A549 (cell line): ENCODE measurements around the gene NEK4. TPM values are rescaled to one million over a fixed set of nuclear protein-coding genes. Genes with fewer than 3 reads are reported as not detected.

Experiments
- ATAC-seq, 2 experiments: fragments of 200-7000 bp in 1 of 2; fragments of >200 bp in 1 of 2; cut with Nextera tagmentation in 1 of 2; cut with Tn5 transposase in 1 of 2; 3 replicates each; pipeline versions ENCODE4 v1.8.0 to v1.9.1; 2018 to 2020; ENCODE audit warnings: mild to moderate bottlenecking in 1 of 2, moderate library complexity in 1 of 2
- CTCF ChIA-PET: fragments of 300-600 bp; sonication (Branson Sonifier 250); formaldehyde crosslinking; extraction: SDS; loops from one replicate; lab custom pipeline; 2021; ENCODE audit warnings: antibody characterized with exemption, inconsistent platforms; lab: Yijun Ruan, JAX
- POLR2A ChIA-PET: fragments of 350-600 bp; formaldehyde crosslinking; extraction: SDS; loops from one replicate; lab custom pipeline; 2021; ENCODE audit warnings: antibody characterized with exemption, inconsistent platforms; lab: Yijun Ruan, JAX
- DNase-seq, 2 experiments: peaks; one replicate each; pipeline versions ENCODE4 v3.0.0 to v3.0.0-alpha.2; 2011 to 2016; ENCODE audit warnings: low read depth in 1 of 2, low spot score in 1 of 2
- FAIRE-seq: peaks from 2 replicates; lab custom pipeline; 2011; peaks lifted over from hg19 to GRCh38; lab: Jason Lieb, UNC
- H3K27ac ChIP-seq, 2 experiments: fragments of >200 bp; sonication (Bioruptor Twin); formaldehyde crosslinking; 3 replicates each; pipeline ENCODE4 v1.5.1; 2016 to 2017
- H3K4me1 ChIP-seq: fragments of >200 bp; sonication (Bioruptor Twin); formaldehyde crosslinking; 3 replicates; pipeline ENCODE4 v1.6.1; 2016
- H3K4me2 ChIP-seq: fragments of >200 bp; sonication (Bioruptor Twin); formaldehyde crosslinking; 3 replicates; pipeline ENCODE4 v1.6.1; 2016
- H3K4me3 ChIP-seq: fragments of >200 bp; sonication (Bioruptor Twin); formaldehyde crosslinking; 3 replicates; pipeline ENCODE4 v1.5.1; 2016
- H3K9me3 ChIP-seq: fragments of >200 bp; sonication (Bioruptor Twin); formaldehyde crosslinking; 3 replicates; pipeline ENCODE4 v1.6.1; 2016
- ATOH8 ChIP-seq: fragments of 250-450 bp; sonication (Bioruptor Pico); IDR thresholded peaks from 2 replicates; pipeline ENCODE4 v1.5.0; 2020; ENCODE audit warnings: low read depth, mild to moderate bottlenecking, moderate library complexity
- CBX8 ChIP-seq: fragments of 200-600 bp; sonication (generic); IDR thresholded peaks from 2 replicates; pipeline ENCODE4 v1.6.1; 2016
- FOSB ChIP-seq: fragments of 250-450 bp; sonication (Bioruptor Pico); IDR thresholded peaks from 2 replicates; pipeline ENCODE4 v1.5.0; 2020; ENCODE audit warnings: mild to moderate bottlenecking, moderate library complexity
- GATA3 ChIP-seq: IDR thresholded peaks from 2 replicates; pipeline ENCODE4 v1.6.1; 2012; ENCODE audit warnings: borderline replicate concordance
- HDAC2 ChIP-seq: fragments of 200-600 bp; sonication (generic); IDR thresholded peaks from 2 replicates; pipeline ENCODE4 v1.6.1; 2016
- HOXA7 ChIP-seq: fragments of 250-450 bp; sonication (Bioruptor Pico); IDR thresholded peaks from 2 replicates; pipeline ENCODE4 v1.5.0; 2020; ENCODE audit warnings: mild to moderate bottlenecking, moderate library complexity
- JUN ChIP-seq, 2 experiments: fragments of >200 bp; sonication (Bioruptor Twin); formaldehyde crosslinking; IDR thresholded peaks; 2 replicates in 1 of 2; 3 replicates in 1 of 2; pipeline ENCODE4 v1.6.1; 2016 to 2017
- NPAS2 ChIP-seq: fragments of 250-450 bp; sonication (Bioruptor Pico); IDR thresholded peaks from 2 replicates; pipeline ENCODE4 v1.8.0; 2022; ENCODE audit warnings: mild to moderate bottlenecking, moderate library complexity, borderline replicate concordance
- PHF8 ChIP-seq: fragments of 200-600 bp; sonication (generic); IDR thresholded peaks from 2 replicates; pipeline ENCODE4 v1.6.1; 2016; ENCODE audit warnings: low read depth, mild to moderate bottlenecking, antibody characterized with exemption, moderate library complexity, borderline replicate concordance
- POLR2AphosphoS2 ChIP-seq: conservative IDR thresholded peaks from 2 replicates; pipeline ENCODE4 v1.6.1; 2012; ENCODE audit warnings: low read length, improper control_type of control experiment, inconsistent platforms
- ZFP36 ChIP-seq: fragments of 450-650 bp; IDR thresholded peaks from 2 replicates; pipeline ENCODE4 v1.6.1; 2014; ENCODE audit warnings: borderline replicate concordance; ENCODE audit not compliant: partially characterized antibody
- ZSCAN20 ChIP-seq: fragments of 250-450 bp; sonication (Bioruptor Pico); IDR thresholded peaks from 2 replicates; pipeline ENCODE4 v1.8.0; 2022; ENCODE audit warnings: mild to moderate bottlenecking, moderate library complexity
- WGBS: methylation state at CpG from one replicate; pipeline ENCODE4 v1.1.6; 2017; ENCODE audit errors: missing lambda C conversion rate; 5-methylcytosine and 5-hydroxymethylcytosine counted together
- polyA plus RNA-seq, 4 experiments: library from polyadenylated mRNA; depleted of rRNA in 3 of 4; stranded (reverse); fragments of >200 nt; fragmentation: RNase III in 1 of 4; extraction: RNeasy Plus Mini Kit Qiagen cat#74134 plus additional on column Dnase treatment in 1 of 4; gene quantifications; 2 replicates in 3 of 4; 3 replicates in 1 of 4; pipeline ENCODE4 v1.2.3, GENCODE V29; 2011 to 2017
- TF ChIP-seq, protein P1 (sequence below): fragments of >200 bp; sonication (Bioruptor Twin); formaldehyde crosslinking; IDR thresholded peaks from 2 replicates; pipeline ENCODE4 v1.6.1; 2016

Gene NEK4
- polyA plus RNA-seq, 2 of the 4 experiments (the other 2 are of a cell fraction): 12.1 to 19.4 TPM

DNA sequence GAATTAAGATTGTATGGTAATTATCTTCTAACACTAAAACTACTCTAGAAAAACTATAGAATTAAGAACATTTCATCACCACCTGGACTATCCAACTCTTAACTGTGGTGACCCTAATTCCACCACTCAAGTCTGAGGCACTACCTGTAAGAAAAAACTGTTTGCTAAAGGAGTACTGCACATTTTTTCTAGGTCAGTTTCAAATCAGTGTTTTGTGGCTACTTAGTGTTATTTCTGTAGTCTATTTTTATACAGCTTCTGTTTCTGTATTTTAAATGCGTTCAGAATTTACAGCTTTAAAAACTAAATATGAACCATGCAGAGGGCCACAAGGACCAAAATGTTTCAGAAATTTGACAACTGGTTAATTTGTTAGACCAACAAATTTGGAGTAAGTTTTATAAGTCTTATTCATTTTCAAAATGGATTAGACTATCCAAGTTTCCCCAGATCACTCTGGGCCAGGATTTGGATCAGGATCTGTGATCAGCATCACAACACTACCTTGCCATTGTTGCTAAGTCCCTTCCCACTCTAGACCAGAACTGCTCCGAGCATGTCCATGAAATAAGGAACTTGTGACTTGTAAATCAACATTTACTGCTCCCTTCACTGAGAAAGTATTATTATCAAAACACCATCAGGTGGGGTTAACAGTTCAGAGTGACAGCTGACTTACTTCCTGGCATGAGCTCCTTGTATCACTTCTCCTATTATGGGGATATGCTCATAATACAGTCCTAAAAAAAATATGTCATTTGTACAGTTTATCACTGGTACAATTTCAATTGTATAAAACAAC is 73.7 kb downstream of the NEK4 start:
- FAIRE-seq (no peak), ATAC-seq (peak in 1 of 2 experiments; percentile 12; a peak in 2 of 6 replicates), DNase-seq (no peak)
- Histone ChIP-seq H3K9me3 (no peaks in the 10 kb centered on the region), H3K4me2 (no peak overlapping the region), H3K27ac (no peak overlapping the region), H3K4me1 (no peaks in the 10 kb centered on the region; the same call in 2 of the 3 replicates), H3K4me3 (no peak overlapping the region)
- 87% methylated on average over 2 of the region's 2 CpGs for WGBS
- POLR2A ChIA-PET: interaction anchor here (1.0 kb wide), 1 partner anchor 13 kb away, joined by 4 read pairs; no protein-coding TSS in a partner anchor
- CTCF ChIA-PET: interaction anchor here (1.1 kb wide), 1 partner anchor 10 kb away, joined by 3 read pairs; no protein-coding TSS in a partner anchor
- TF ChIP-seq NPAS2 (CRISPR knock-in tag) (no peak), JUN (IDR thresholded peaks at IDR 0.05) (no peak), HOXA7 (CRISPR knock-in tag) (peak; percentile 40; the same call in 1 of the 2 replicates)

DNA sequence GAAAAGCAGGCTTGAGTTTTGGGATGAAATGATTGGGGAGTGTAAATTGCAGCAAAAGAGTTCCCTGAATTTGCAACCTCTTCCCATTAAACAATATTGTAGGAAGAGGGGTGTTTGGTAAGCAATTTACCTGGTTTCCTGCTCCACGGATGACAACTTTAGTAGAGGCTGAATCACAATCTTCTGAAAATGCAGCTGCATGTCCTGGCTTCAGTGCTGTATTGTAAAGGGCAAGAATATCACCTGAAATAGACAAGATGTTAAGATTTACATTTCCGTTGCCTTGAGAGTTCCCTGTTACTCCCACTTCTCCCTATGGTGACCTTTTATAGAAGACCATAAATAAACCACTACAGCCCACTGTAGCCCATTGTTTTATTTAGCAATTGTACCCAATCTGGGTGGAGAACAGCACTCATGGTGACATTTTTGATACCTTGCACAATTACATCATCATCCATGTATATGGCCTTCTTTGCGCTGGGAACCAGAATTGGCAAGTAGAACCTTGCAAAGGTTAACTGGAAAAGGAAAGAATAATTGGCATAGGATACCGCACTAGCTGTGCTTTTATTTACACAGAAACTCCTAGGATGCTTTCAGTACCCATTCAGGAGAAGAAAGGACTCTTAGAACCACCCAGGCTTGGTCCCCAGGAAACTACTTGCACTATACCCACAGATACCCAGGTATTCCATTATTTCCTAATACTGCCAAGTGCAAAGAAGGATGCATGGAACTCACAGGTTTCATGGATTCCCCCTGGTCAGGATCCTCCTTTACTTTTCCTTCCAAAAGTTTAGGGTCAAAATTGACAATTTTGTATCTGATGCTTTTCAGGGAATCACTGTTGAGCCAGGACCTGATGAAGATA is 74.7 kb downstream of the NEK4 start:
- ATAC-seq: no peak
- H3K4me3 ChIP-seq: no peak overlapping the region
- TF ChIP-seq CBX8: no peak
- peak; percentile 86 for TF ChIP-seq POLR2AphosphoS2
- TF ChIP-seq HDAC2: no peak
- TF ChIP-seq FOSB (CRISPR knock-in tag): peak; percentile 64; the same call in 1 of the 2 replicates
- TF ChIP-seq HOXA7 (CRISPR knock-in tag): 0 out of 2 replicates have a peak, but pooled peaks have one; percentile 26
- DNase-seq: no peak
- H3K4me2 ChIP-seq: no peak overlapping the region
- POLR2A ChIA-PET: interaction anchor here (1.0 kb wide), 1 partner anchor 14 kb away, joined by 4 read pairs; no protein-coding TSS in a partner anchor
- no peaks in the 10 kb centered on the region for H3K9me3 ChIP-seq
- CTCF ChIA-PET: interaction anchor here (1.1 kb wide), 1 partner anchor 9 kb away, joined by 3 read pairs; no protein-coding TSS in a partner anchor
- no peak overlapping the region for H3K27ac ChIP-seq
- no peak for FAIRE-seq
- 86% methylated on average over 4 of the region's 4 CpGs for WGBS
- no peaks in the 10 kb centered on the region; the same call in 2 of the 3 replicates for H3K4me1 ChIP-seq

GRCh38 chr3:52694528-52695189 is 76.1 kb downstream of the NEK4 start:
- POLR2A ChIA-PET: interaction anchor here (0.6 kb wide), 1 partner anchor 11 kb away, joined by 4 read pairs; the partner anchor contains the start of genes GLT8D1 and SPCS1
- no peak for FAIRE-seq
- no peaks in the 10 kb centered on the region for H3K9me3 ChIP-seq

GRCh38 chr3:52693071-52693470 is 77.7 kb downstream of the NEK4 start:
- no peaks in the 10 kb centered on the region for H3K9me3 ChIP-seq
- FAIRE-seq (no peak), DNase-seq (no peak), ATAC-seq (no peak)
- no peak overlapping the region for H3K4me3 ChIP-seq
- H3K4me1 ChIP-seq: peaks cover 13% of the 10 kb centered on the region; the same call in 2 of the 3 replicates
- TF ChIP-seq CBX8: no peak
- TF ChIP-seq, protein P1, sequence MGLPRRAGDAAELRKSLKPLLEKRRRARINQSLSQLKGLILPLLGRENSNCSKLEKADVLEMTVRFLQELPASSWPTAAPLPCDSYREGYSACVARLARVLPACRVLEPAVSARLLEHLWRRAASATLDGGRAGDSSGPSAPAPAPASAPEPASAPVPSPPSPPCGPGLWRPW: no peak
- TF ChIP-seq ZFP36: no peak
- no peak for TF ChIP-seq JUN (IDR thresholded peaks at IDR 0.05)
- TF ChIP-seq ATOH8 (CRISPR knock-in tag): no peak
- TF ChIP-seq GATA3: no peak
- POLR2A ChIA-PET: interaction anchor here (0.6 kb wide), 1 partner anchor 157 kb away, joined by 3 read pairs; the partner anchor contains the start of gene UQCC5
- no peak overlapping the region for H3K4me2 ChIP-seq
- CTCF ChIA-PET: no interaction called here
- no peak overlapping the region for H3K27ac ChIP-seq

More at GRCh38 chr3:52694528-52695189, 76.1 kb downstream of the NEK4 start:
- H3K4me3 ChIP-seq: no peak overlapping the region
- H3K27ac ChIP-seq: no peak overlapping the region
- H3K4me1 ChIP-seq: peaks cover 3% of the 10 kb centered on the region; the same call in 2 of the 3 replicates
- 86% methylated on average over 7 of the region's 7 CpGs for WGBS
- DNase-seq (no peak), ATAC-seq (no peak)
- CTCF ChIA-PET: interaction anchor here (0.6 to 0.8 kb wide), 2 partner anchors 11 to 123 kb away, joined by 3 to 4 read pairs; partner anchors contain the start of genes GLT8D1 and SPCS1
- TF ChIP-seq HOXA7 (CRISPR knock-in tag) (no peak), ZSCAN20 (CRISPR knock-in tag) (no peak), GATA3 (no peak), PHF8 (no peak)
- H3K4me2 ChIP-seq: no peak overlapping the region
